HepG2 (cell line): Measurements from ENCODE around the gene IGFBP7. TPM values are rescaled to one million over a fixed set of nuclear protein-coding genes. Genes with fewer than 3 reads are reported as not detected.

Experiments
- ATAC-seq: fragments of 200-7000 bp; cut with Tn5 transposase; 3 replicates; pipeline ENCODE4 v1.9.1; 2020; ENCODE audit warnings: mild to moderate bottlenecking, moderate library complexity
- BruUV-seq: library from RNA; stranded (reverse); fragments of 400-500 nt; replicated peaks from 2 replicates; lab custom pipeline; 2021; lab: Mats Ljungman, UMichigan
- CTCF ChIA-PET: fragments of 300-600 bp; formaldehyde crosslinking; extraction: SDS; loops from one replicate; lab custom pipeline; 2021; ENCODE audit warnings: low total read pairs, inconsistent platforms, low intra/inter-chr PET ratio; lab: Yijun Ruan, JAX
- POLR2A ChIA-PET: fragments of 350-600 bp; sonication (Branson Sonifier 250); formaldehyde crosslinking; loops from one replicate; lab custom pipeline; 2020; ENCODE audit warnings: antibody characterized with exemption, inconsistent platforms; lab: Yijun Ruan, JAX
- DNase-seq: peaks from one replicate; pipeline ENCODE4 v3.0.0-alpha.2; 2015; ENCODE audit warnings: low spot score
- FAIRE-seq: peaks from 3 replicates; lab custom pipeline; 2011; peaks lifted over from hg19 to GRCh38; lab: Jason Lieb, UNC
- H2AFZ ChIP-seq: one replicate; pipeline ENCODE4 v1.6.1; 2011; ENCODE audit warnings: low read length, inconsistent platforms
- H3K27ac ChIP-seq: fragments of 300-600 bp; 3 replicates; pipeline ENCODE4 v1.8.0; 2011; ENCODE audit warnings: mixed run types, mild to moderate bottlenecking, mixed read lengths, low read length, inconsistent platforms; ENCODE audit not compliant: insufficient read depth; ENCODE audit errors: extremely low read length
- H3K27me3 ChIP-seq, 2 experiments: fragments of 200-600 bp in 1 of 2; 2 replicates in 1 of 2; 3 replicates in 1 of 2; pipeline versions ENCODE4 v1.6.0 to v1.8.0; 2011; ENCODE audit warnings: low read length in 2 of 2, mild to moderate bottlenecking in 2 of 2, moderate library complexity in 2 of 2, inconsistent platforms in 1 of 2; ENCODE audit not compliant: insufficient read depth in 2 of 2, control insufficient read depth in 1 of 2
- H3K36me3 ChIP-seq, 2 experiments: fragments of 200-600 bp in 1 of 2; replicated peaks in 1 of 2; 2 replicates in 1 of 2; 3 replicates in 1 of 2; pipeline versions ENCODE4 v1.5.1 to v1.8.0; 2011; ENCODE audit warnings: low read length in 2 of 2, inconsistent platforms in 1 of 2; ENCODE audit not compliant: insufficient read depth in 2 of 2, control insufficient read depth in 1 of 2
- H3K4me1 ChIP-seq: 2 replicates; pipeline ENCODE4 v1.5.1; 2012; ENCODE audit warnings: low read length, inconsistent platforms; ENCODE audit not compliant: insufficient read depth
- H3K4me2 ChIP-seq: 2 replicates; pipeline ENCODE4 v1.6.0; 2011; ENCODE audit warnings: low read depth, low read length, inconsistent platforms
- H3K4me3 ChIP-seq, 3 experiments: fragments of 200-600 bp in 1 of 3; sonication (generic), shearing (Covaris generic) in 1 of 3; replicated peaks in 1 of 3; 2 replicates each; pipeline ENCODE4 v1.5.1; 2011 to 2016; ENCODE audit warnings: low read length in 3 of 3, inconsistent platforms in 2 of 3, low read depth in 2 of 3, mild to moderate bottlenecking in 2 of 3, control low read depth in 1 of 3, mixed read lengths in 1 of 3; ENCODE audit not compliant: insufficient read depth in 1 of 3
- H3K79me2 ChIP-seq: one replicate; pipeline ENCODE4 v1.6.1; 2011; ENCODE audit warnings: low read length, inconsistent platforms; ENCODE audit not compliant: insufficient read depth
- H3K9ac ChIP-seq: 2 replicates; pipeline ENCODE4 v1.6.0; 2011; ENCODE audit warnings: mild to moderate bottlenecking, low read depth, low read length, inconsistent platforms; ENCODE audit not compliant: insufficient read depth
- H3K9me3 ChIP-seq: 2 replicates; pipeline ENCODE4 v1.5.1; 2012; ENCODE audit warnings: mild to moderate bottlenecking, low read length
- H4K20me1 ChIP-seq: 2 replicates; pipeline ENCODE4 v1.6.0; 2011; ENCODE audit warnings: inconsistent platforms, mild to moderate bottlenecking, low read length, moderate library complexity; ENCODE audit not compliant: insufficient read depth
- CBFB ChIP-seq: sonication (generic); formaldehyde crosslinking; IDR thresholded peaks from 2 replicates; pipeline ENCODE4 v1.4.0; 2020; ENCODE audit warnings: missing genetic modification reagents
- EP300 ChIP-seq, 3 experiments: sonication (generic) in 1 of 3; formaldehyde crosslinking in 1 of 3; IDR thresholded peaks; 2 replicates each; pipeline versions ENCODE4 v1.5.1 to v1.6.1; 2011 to 2020; ENCODE audit warnings: low read depth in 2 of 3, low read length in 2 of 3, borderline replicate concordance in 1 of 3, improper control_type of control experiment in 1 of 3, mild to moderate bottlenecking in 1 of 3, missing genetic modification reagents in 1 of 3, moderate library complexity in 1 of 3
- GATAD2A ChIP-seq: IDR thresholded peaks from 2 replicates; pipeline ENCODE4 v1.6.1; 2016
- MAFG ChIP-seq: sonication (generic); formaldehyde crosslinking; IDR thresholded peaks from 2 replicates; pipeline ENCODE4 v1.5.1; 2020; ENCODE audit warnings: mild to moderate bottlenecking, missing genetic modification reagents
- SIN3B ChIP-seq: fragments of 150-350 bp; IDR thresholded peaks from 2 replicates; pipeline ENCODE4 v1.6.1; 2014; ENCODE audit warnings: low read length
- ZNF101 ChIP-seq: sonication (generic); formaldehyde crosslinking; IDR thresholded peaks from 2 replicates; pipeline ENCODE4 v1.4.0; 2020; ENCODE audit warnings: mild to moderate bottlenecking, low read depth, missing genetic modification reagents, borderline replicate concordance
- ZNF180 ChIP-seq: sonication (generic); formaldehyde crosslinking; IDR thresholded peaks from 2 replicates; pipeline ENCODE4 v1.4.0; 2020; ENCODE audit warnings: low read depth, missing genetic modification reagents, borderline replicate concordance
- ZNF460 ChIP-seq: sonication (generic); formaldehyde crosslinking; IDR thresholded peaks from 2 replicates; pipeline ENCODE4 v1.5.1; 2020; ENCODE audit warnings: missing genetic modification reagents, mild to moderate bottlenecking, borderline replicate concordance
- ZNF530 ChIP-seq: sonication (generic); formaldehyde crosslinking; IDR thresholded peaks from 2 replicates; pipeline ENCODE4 v1.5.0; 2020; ENCODE audit warnings: low read depth, mild to moderate bottlenecking, missing genetic modification reagents
- ZNF589 ChIP-seq: sonication (generic); formaldehyde crosslinking; conservative IDR thresholded peaks from 2 replicates; pipeline ENCODE4 v1.8.0; 2022; ENCODE audit warnings: mild to moderate bottlenecking, moderate library complexity, missing genetic modification reagents
- ZNF772 ChIP-seq: sonication (generic); formaldehyde crosslinking; IDR thresholded peaks from 2 replicates; pipeline ENCODE4 v1.5.0; 2020; ENCODE audit warnings: mild to moderate bottlenecking, missing genetic modification reagents
- ZNF777 ChIP-seq: sonication (generic); formaldehyde crosslinking; IDR thresholded peaks from 2 replicates; pipeline ENCODE4 v1.4.0; 2020; ENCODE audit warnings: missing genetic modification reagents
- ZNF850 ChIP-seq: sonication (generic); formaldehyde crosslinking; conservative IDR thresholded peaks from 2 replicates; pipeline ENCODE4 v1.9.0; 2021; ENCODE audit warnings: mild to moderate bottlenecking, missing genetic modification reagents
- WGBS: methylation state at CpG from one replicate; pipeline ENCODE4 v1.1.6; 2017; ENCODE audit warnings: low lambda C conversion rate; 5-methylcytosine and 5-hydroxymethylcytosine counted together
- in situ Hi-C: cut with HindIII; loops from 2 replicates; pipeline ENCODE4 v1.10.0; 2017; ENCODE audit warnings: low pct_unique_long_range_greater_than_20kb; ENCODE audit not compliant: extremely low pct_ligation_motif_present
- intact Hi-C: fragments of 100-400 bp; cut with micrococcal nuclease; formaldehyde crosslinking; loops from one replicate; pipeline ENCODE4 v1.10.0; 2022; ENCODE audit not compliant: unreplicated experiment
- polyA plus RNA-seq, 8 experiments: library from polyadenylated mRNA; depleted of rRNA in 3 of 8; stranded (reverse) in 7 of 8; unstranded in 1 of 8; fragments of >200 nt; fragmentation: Illumina TruSeq in 4 of 8; extraction: Trizol in 4 of 8; gene quantifications; 2 replicates each; pipeline versions ENCODE4 v1.2.1 to v1.2.3, GENCODE V29; 2011 to 2016; ENCODE audit warnings: low read depth in 4 of 8, missing spikeins in 1 of 8, mixed read lengths in 1 of 8; ENCODE audit not compliant: insufficient read depth in 1 of 8
- total RNA-seq, 5 experiments: library from RNA; depleted of rRNA; stranded (reverse); fragments of >200 nt; fragmentation: Illumina TruSeq; extraction: Trizol; gene quantifications; 2 replicates each; pipeline ENCODE4 v1.2.3, GENCODE V29; 2016; ENCODE audit warnings: low read depth in 1 of 5

The IGFBP7 gene
- total and polyA plus RNA-seq, 2 of the 13 experiments (the other 11 are each of a cell fraction or from before 2014, with no cell fraction given): 1.1 to 1.3 TPM

- WGBS: 55% methylated on average over 4 of the region's 4 CpGs
- Histone ChIP-seq H3K36me3 (no peaks in the 10 kb centered on the region), H3K4me3 (no peak overlapping the region), H3K4me1 (peaks cover 14% of the 10 kb centered on the region), H3K9me3 (no peaks in the 10 kb centered on the region), H3K27ac (no peak overlapping the region), H3K4me2 (no peak overlapping the region), H3K79me2 (no peaks in the 10 kb centered on the region), H3K27me3 (no peaks in the 10 kb centered on the region), H2AFZ (no peak overlapping the region), H4K20me1 (no peaks in the 10 kb centered on the region), H3K9ac (no peak overlapping the region)
- ATAC-seq (no peak), FAIRE-seq (no peak), DNase-seq (no peak)
- in situ Hi-C loops (no loop called here), intact Hi-C loops (no loop called here)
- no TSS peak for BruUV-seq
- POLR2A ChIA-PET: no interaction called here
- CTCF ChIA-PET: no interaction called here
- TF ChIP-seq ZNF589 (no peak), ZNF530 (CRISPR knock-in tag) (no peak), CBFB (CRISPR knock-in tag) (no peak), GATAD2A (CRISPR knock-in tag) (no peak), ZNF850 (CRISPR knock-in tag) (no peak), ZNF460 (CRISPR knock-in tag) (no peak), MAFG (CRISPR knock-in tag) (no peak), EP300 (IDR thresholded peaks at IDR 0.05; ENCODE audit: low read depth in 2 of 2, low read length in 2 of 2) (no peak), EP300 (CRISPR knock-in tag; IDR thresholded peaks at IDR 0.05; ENCODE audit: borderline replicate concordance) (no peak), ZNF777 (CRISPR knock-in tag) (no peak), SIN3B (no peak), ZNF101 (no peak)
Measured at GRCh38 chr4:57146444-57146843, 36.3 kb upstream of the IGFBP7 start.

- intact Hi-C loops: no loop called here
- Histone ChIP-seq H3K4me1 (peaks cover 5% of the 10 kb centered on the region), H4K20me1 (no peaks in the 10 kb centered on the region), H3K36me3 (no peaks in the 10 kb centered on the region), H3K27me3 (no peaks in the 10 kb centered on the region), H3K4me2 (no peak overlapping the region), H3K9me3 (no peaks in the 10 kb centered on the region), H3K9ac (no peak overlapping the region), H3K4me3 (no peak overlapping the region), H2AFZ (no peak overlapping the region), H3K27ac (no peak overlapping the region), H3K79me2 (no peaks in the 10 kb centered on the region)
- WGBS: 92% methylated on average over 2 of the region's 2 CpGs
- FAIRE-seq: no peak
- ChIA-PET CTCF (no interaction called here), POLR2A (no interaction called here)
- in situ Hi-C loops: no loop called here
- DNase-seq: no peak
- no TSS peak for BruUV-seq
- TF ChIP-seq ZNF772 (CRISPR knock-in tag) (no peak), ZNF180 (CRISPR knock-in tag) (no peak)
- no peak for ATAC-seq
Measured at GRCh38 chr4:57144466-57144865, 34.3 kb upstream of the IGFBP7 start.
